NCI-H524 (cell line): ENCODE measurements around the gene FBXL17.

ENCODE experiments used
- DNase-seq, 2 experiments: peaks; one replicate each; lab custom pipeline; 2025; lab: John Stamatoyannopoulos, UW

The FBXL17 gene

GRCh38 chr5:108149369-108149768, 232.5 kb downstream of the FBXL17 start:
- DNase-seq, result peak in 1 of 2 experiments; percentile 2

GRCh38 chr5:108148715-108149139, 233.2 kb downstream of the FBXL17 start:
- DNase-seq, result peak in 1 of 2 experiments; percentile 36

GRCh38 chr5:108146222-108146621, 235.7 kb downstream of the FBXL17 start:
- no peak for DNase-seq

- no peak for DNase-seq
Observed at GRCh38 chr5:108145351-108145750, 236.5 kb downstream of the FBXL17 start.

- no peak for DNase-seq
Observed at GRCh38 chr5:108144332-108144731, 237.6 kb downstream of the FBXL17 start.

GRCh38 chr5:108143581-108143980, 238.3 kb downstream of the FBXL17 start:
- no peak for DNase-seq

- no peak for DNase-seq
Observed at GRCh38 chr5:108141676-108142075, 240.2 kb downstream of the FBXL17 start.

- DNase-seq, result no peak
Observed at GRCh38 chr5:108136493-108136892, 245.4 kb downstream of the FBXL17 start.

GRCh38 chr5:108129129-108129528, 252.8 kb downstream of the FBXL17 start:
- DNase-seq, result no peak

- no peak for DNase-seq
Observed at GRCh38 chr5:108125771-108126511, 256.0 kb downstream of the FBXL17 start.

GRCh38 chr5:108124596-108124995, 257.3 kb downstream of the FBXL17 start:
- DNase-seq, result no peak

- peak in 1 of 2 experiments; percentile 52 for DNase-seq
Observed at GRCh38 chr5:108122702-108123101, 259.2 kb downstream of the FBXL17 start.

GRCh38 chr5:108118813-108119514, 262.9 kb downstream of the FBXL17 start:
- DNase-seq, result no peak

GRCh38 chr5:108115673-108116072, 266.2 kb downstream of the FBXL17 start:
- DNase-seq, result no peak

- no peak for DNase-seq
Observed at GRCh38 chr5:108113950-108114349, 267.9 kb downstream of the FBXL17 start.

- peak in 1 of 2 experiments; percentile 34 for DNase-seq
Observed at GRCh38 chr5:108111736-108112135, 270.2 kb downstream of the FBXL17 start.

GRCh38 chr5:108109059-108109458, 272.8 kb downstream of the FBXL17 start:
- DNase-seq, result no peak

- no peak for DNase-seq
Observed at GRCh38 chr5:108104448-108104847, 277.4 kb downstream of the FBXL17 start.

- no peak for DNase-seq
Observed at GRCh38 chr5:108102463-108102862, 279.4 kb downstream of the FBXL17 start.

GRCh38 chr5:108101821-108102220, 280.1 kb downstream of the FBXL17 start:
- DNase-seq, result no peak

- DNase-seq, result no peak
Observed at GRCh38 chr5:108101130-108101529, 280.8 kb downstream of the FBXL17 start.

GRCh38 chr5:108094800-108095199, 287.1 kb downstream of the FBXL17 start:
- no peak for DNase-seq

- peak; percentile 2 to 16 for DNase-seq
Observed at GRCh38 chr5:108093186-108093585, 288.7 kb downstream of the FBXL17 start.
